Esophagus squamous epithelium (tissue), 5 donors: ENCODE results near the gene MSI1. TPM values are rescaled to one million over a fixed set of nuclear protein-coding genes. Genes with fewer than 3 reads are reported as not detected.

ENCODE experiments used
- DNase-seq: peaks from one replicate; lab custom pipeline; 2025; lab: John Stamatoyannopoulos, UW
- H3K27ac ChIP-seq, 4 donors: fragments of 200-600 bp; sonication (generic); one replicate each; pipeline ENCODE4 v1.5.1; 2016 to 2019; ENCODE audit warnings: mild to moderate bottlenecking in 1 of 4
- H3K27me3 ChIP-seq, 4 donors: fragments of 200-600 bp; sonication (generic); 1 replicate in 3 of 4; 2 replicates in 1 of 4; pipeline versions ENCODE4 v1.5.1 to v1.6.0; 2017 to 2021; ENCODE audit warnings: antibody characterized with exemption in 1 of 4
- H3K36me3 ChIP-seq, 3 donors: fragments of 200-600 bp; sonication (generic); one replicate each; pipeline ENCODE4 v1.5.1; 2016 to 2019
- H3K4me1 ChIP-seq, 3 donors: fragments of 200-600 bp; sonication (generic); one replicate each; pipeline ENCODE4 v1.5.1; 2017 to 2019
- H3K4me3 ChIP-seq, 4 donors: fragments of 200-600 bp; sonication (generic); 1 replicate in 3 of 4; 2 replicates in 1 of 4; pipeline ENCODE4 v1.5.1; 2016 to 2019; ENCODE audit warnings: mild to moderate bottlenecking in 2 of 4, moderate library complexity in 1 of 4
- H3K9me3 ChIP-seq, 3 donors: fragments of 200-600 bp; sonication (generic); one replicate each; pipeline ENCODE4 v1.5.1; 2016 to 2019
- CTCF ChIP-seq, 6 experiments: fragments of 450-650 bp in 4 of 6; fragments of 200-600 bp in 2 of 6; sonication (generic) in 2 of 6; IDR thresholded peaks; one replicate each; pipeline ENCODE4 v1.5.1; 2016 to 2019; ENCODE audit warnings: antibody characterized with exemption in 6 of 6, mild to moderate bottlenecking in 4 of 6, moderate library complexity in 4 of 6
- POLR2A ChIP-seq, 4 donors: fragments of 450-650 bp; IDR thresholded peaks; one replicate each; pipeline ENCODE4 v1.6.1; 2017; ENCODE audit warnings: antibody characterized with exemption in 4 of 4, mild to moderate bottlenecking in 4 of 4, moderate library complexity in 3 of 4
- WGBS, 2 donors: methylation state at CpG; one replicate each; pipeline ENCODE4 v1.1.5; 2018; 5-methylcytosine and 5-hydroxymethylcytosine counted together
- intact Hi-C: fragments of 100-400 bp; cut with DNase I; formaldehyde crosslinking; loops from one replicate; pipeline ENCODE4 v1.15.0; 2022
- total RNA-seq, 4 donors: library from RNA; depleted of rRNA; stranded (reverse); fragments of >200 nt; gene quantifications; one replicate each; pipeline ENCODE4 v1.1.0, GENCODE V29; 2016
- donor health status: DM: yes; HTN: yes; CAD: no.

The MSI1 gene
- total RNA-seq, 4 donors from 2014 or later, result 0.09 to 0.19 TPM; not detected in 2

GRCh38 chr12:120388691-120389481, 19.9 kb upstream of the MSI1 start:
- Histone ChIP-seq H3K9me3 (no peaks in the 10 kb centered on the region), H3K27ac (no peak overlapping the region), H3K4me3 (peak overlapping the region in 2 of 4 donors; percentile 19 to 27), H3K4me1 (peaks cover 0 to 9% (median under 1%) of the 10 kb centered on the region in 3 donors), H3K27me3 (peaks cover 0 to 36% (median 0%) of the 10 kb centered on the region in 4 donors), H3K36me3 (no peaks in the 10 kb centered on the region)
- 4 to 33% methylated on average over 4 to 19 of the region's 24 CpGs for WGBS, 2 donors
- intact Hi-C loops, result no loop called here
- DNase-seq, result no peak
- TF ChIP-seq POLR2A (IDR thresholded peaks at IDR 0.05) (no peak), CTCF (IDR thresholded peaks at IDR 0.05) (no peak)

DNA sequence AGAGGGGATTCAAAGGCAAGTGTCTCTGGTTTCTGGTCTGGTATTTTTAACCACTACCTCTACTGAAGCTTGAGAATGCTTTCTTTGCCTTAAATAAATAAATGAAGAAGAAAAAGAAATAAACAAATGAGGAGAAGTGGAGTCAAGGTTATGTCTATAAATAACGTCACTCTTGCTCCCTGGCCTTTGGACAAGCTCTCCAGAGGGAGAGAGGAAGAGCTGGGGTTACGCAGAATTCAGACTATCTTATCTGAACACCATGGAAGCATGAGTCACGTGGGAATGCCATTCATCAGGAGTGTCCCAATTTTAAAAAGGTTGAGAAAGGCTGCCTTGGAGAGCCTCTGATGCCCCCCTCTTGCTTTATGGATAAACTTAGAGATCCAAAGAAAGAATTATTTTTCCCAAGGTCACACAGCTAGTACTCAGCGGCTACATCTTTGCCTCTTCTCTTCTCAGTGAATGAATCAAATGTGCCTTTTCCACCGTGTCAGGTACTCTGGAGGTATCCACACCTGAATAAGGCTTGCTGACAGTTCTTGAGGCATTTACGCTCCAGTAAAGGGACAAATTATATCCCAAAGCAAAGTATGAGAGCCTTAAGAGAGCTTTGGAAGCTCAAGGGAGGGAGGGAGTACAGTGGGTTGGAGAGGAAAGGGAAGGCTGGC, 12.9 kb upstream of the MSI1 start:
- 40 to 54% methylated on average over 6 of the region's 6 CpGs for WGBS, 2 donors
- no peak for DNase-seq
- Histone ChIP-seq H3K4me1 (no peaks in the 10 kb centered on the region), H3K36me3 (no peaks in the 10 kb centered on the region), H3K27me3 (peaks cover 0 to 49% (median 0%) of the 10 kb centered on the region in 4 donors), H3K4me3 (no peak overlapping the region), H3K27ac (no peak overlapping the region), H3K9me3 (no peaks in the 10 kb centered on the region)
- intact Hi-C loops, result no loop called here
- TF ChIP-seq POLR2A (IDR thresholded peaks at IDR 0.05), result no peak
- no peak for TF ChIP-seq CTCF (IDR thresholded peaks at IDR 0.05)

- no peak overlapping the region for H3K4me3 ChIP-seq
- no peaks in the 10 kb centered on the region for H3K9me3 ChIP-seq
- no peak overlapping the region for H3K27ac ChIP-seq
- WGBS, 2 donors, result 58 to 68% methylated on average over 5 of the region's 5 CpGs
- no peak for TF ChIP-seq CTCF (IDR thresholded peaks at IDR 0.05)
- no peak for TF ChIP-seq POLR2A (IDR thresholded peaks at IDR 0.05)
- H3K4me1 ChIP-seq, result no peaks in the 10 kb centered on the region
- H3K36me3 ChIP-seq, result no peaks in the 10 kb centered on the region
- intact Hi-C loops, result no loop called here
- no peak for DNase-seq
- peaks cover 0 to 72% (median 2%) of the 10 kb centered on the region in 4 donors for H3K27me3 ChIP-seq
Measured at GRCh38 chr12:120378036-120378435, 9.1 kb upstream of the MSI1 start.

- DNase-seq, result no peak
- TF ChIP-seq CTCF (IDR thresholded peaks at IDR 0.05) (no peak), POLR2A (IDR thresholded peaks at IDR 0.05) (no peak)
- Histone ChIP-seq H3K36me3 (no peaks in the 10 kb centered on the region), H3K9me3 (no peaks in the 10 kb centered on the region), H3K27me3 (peaks cover 0 to 76% (median 2%) of the 10 kb centered on the region in 4 donors), H3K27ac (no peak overlapping the region), H3K4me1 (no peaks in the 10 kb centered on the region), H3K4me3 (no peak overlapping the region)
- intact Hi-C loops, result no loop called here
- WGBS, 2 donors, result 81 to 89% methylated on average over 4 of the region's 4 CpGs
Measured at GRCh38 chr12:120377611-120378010, 8.6 kb upstream of the MSI1 start.
